SK-N-SH treated with all-trans-retinoic acid at 6 μM for 48 hours (cell line): ENCODE results near the gene PALD1.

Experiments
- ARNTL ChIP-seq: fragments of 450-650 bp; formaldehyde crosslinking; IDR thresholded peaks from 2 replicates; pipeline ENCODE4 v1.5.0; 2020; ENCODE audit warnings: low read depth, mild to moderate bottlenecking, moderate library complexity, borderline replicate concordance
- CREB5 ChIP-seq: fragments of 250-450 bp; sonication (Bioruptor Pico); IDR thresholded peaks from 2 replicates; pipeline ENCODE4 v1.5.1; 2020; ENCODE audit warnings: low read depth, mild to moderate bottlenecking, moderate library complexity
- PATZ1 ChIP-seq: fragments of 250-450 bp; sonication (Bioruptor Pico); IDR thresholded peaks from 2 replicates; pipeline ENCODE4 v1.8.0; 2020; ENCODE audit warnings: mild to moderate bottlenecking, moderate library complexity, borderline replicate concordance
- RARB ChIP-seq: fragments of 250-450 bp; sonication (Bioruptor Pico); IDR thresholded peaks from 2 replicates; pipeline ENCODE4 v1.8.0; 2021; ENCODE audit warnings: mild to moderate bottlenecking, moderate library complexity
- ZFP3 ChIP-seq: fragments of 250-450 bp; sonication (Bioruptor Pico); IDR thresholded peaks from 2 replicates; pipeline ENCODE4 v1.5.0; 2020; ENCODE audit warnings: mild to moderate bottlenecking, moderate library complexity

GRCh38 chr10:70533189-70533558 lies 54.6 kb downstream of the PALD1 start:
- TF ChIP-seq CREB5 (CRISPR knock-in tag), result no peak
- no peak for TF ChIP-seq PATZ1
- no peak for TF ChIP-seq ARNTL
- TF ChIP-seq ZFP3 (CRISPR knock-in tag), result no peak
- TF ChIP-seq RARB (CRISPR knock-in tag), result no peak
